ENCODE results near the gene UBE2R2.
"Not testable (repeated sequence)": the region's sequence is repeated elsewhere in the genome, so short reads cannot be mapped to it uniquely, and the experiment has no call there.

UBE2R2 gene

GRCh38 chr9:33843312-33843961 is 26.5 kb downstream of the UBE2R2 start:
- no peak for DNase-seq (ENCODE audit: low read depth)

- no peak for DNase-seq (ENCODE audit: low read depth)
These were observed 29.3 kb downstream of the UBE2R2 start for GRCh38 chr9:33846231-33846630.

- not testable (repeated sequence) for DNase-seq (ENCODE audit: low read depth)
These were observed 30.9 kb downstream of the UBE2R2 start for GRCh38 chr9:33847894-33848205.

GRCh38 chr9:33850267-33850629 is 33.3 kb downstream of the UBE2R2 start:
- no peak for DNase-seq (ENCODE audit: low read depth)

- DNase-seq (ENCODE audit: low read depth), result no peak
These were observed 33.7 kb downstream of the UBE2R2 start for GRCh38 chr9:33850677-33851076.

GRCh38 chr9:33851301-33851700 is 34.3 kb downstream of the UBE2R2 start:
- no peak for DNase-seq (ENCODE audit: low read depth)

- peak; percentile 40 for DNase-seq (ENCODE audit: low read depth)
These were observed 35.4 kb downstream of the UBE2R2 start for GRCh38 chr9:33852216-33852826.

GRCh38 chr9:33856247-33856646 is 39.3 kb downstream of the UBE2R2 start:
- DNase-seq (ENCODE audit: low read depth), result no peak

- no peak for DNase-seq (ENCODE audit: low read depth)
These were observed 41.5 kb downstream of the UBE2R2 start for GRCh38 chr9:33858423-33858822.

GRCh38 chr9:33860200-33860871 is 43.4 kb downstream of the UBE2R2 start:
- no peak for DNase-seq (ENCODE audit: low read depth)

- no peak for DNase-seq (ENCODE audit: low read depth)
These were observed 45.0 kb downstream of the UBE2R2 start for GRCh38 chr9:33861917-33862453.

GRCh38 chr9:33863027-33863426 is 46.1 kb downstream of the UBE2R2 start:
- DNase-seq (ENCODE audit: low read depth), result not testable (repeated sequence)

- DNase-seq (ENCODE audit: low read depth), result no peak
These were observed 50.9 kb downstream of the UBE2R2 start for GRCh38 chr9:33867747-33868439.

GRCh38 chr9:33868440-33868973 is 51.5 kb downstream of the UBE2R2 start:
- DNase-seq (ENCODE audit: low read depth), result no peak

- not testable (repeated sequence) for DNase-seq (ENCODE audit: low read depth)
These were observed 52.3 kb downstream of the UBE2R2 start for GRCh38 chr9:33869243-33869642.

GRCh38 chr9:33877727-33878489 is 60.9 kb downstream of the UBE2R2 start:
- DNase-seq (ENCODE audit: low read depth), result no peak

GRCh38 chr9:33878691-33879366 is 61.9 kb downstream of the UBE2R2 start:
- DNase-seq (ENCODE audit: low read depth), result no peak

GRCh38 chr9:33880211-33881089 is 63.5 kb downstream of the UBE2R2 start:
- no peak for DNase-seq (ENCODE audit: low read depth)

- DNase-seq (ENCODE audit: low read depth), result no peak
These were observed 64.7 kb downstream of the UBE2R2 start for GRCh38 chr9:33881635-33882034.
